ENCODE results near the gene RPS6KA5.

DNA sequence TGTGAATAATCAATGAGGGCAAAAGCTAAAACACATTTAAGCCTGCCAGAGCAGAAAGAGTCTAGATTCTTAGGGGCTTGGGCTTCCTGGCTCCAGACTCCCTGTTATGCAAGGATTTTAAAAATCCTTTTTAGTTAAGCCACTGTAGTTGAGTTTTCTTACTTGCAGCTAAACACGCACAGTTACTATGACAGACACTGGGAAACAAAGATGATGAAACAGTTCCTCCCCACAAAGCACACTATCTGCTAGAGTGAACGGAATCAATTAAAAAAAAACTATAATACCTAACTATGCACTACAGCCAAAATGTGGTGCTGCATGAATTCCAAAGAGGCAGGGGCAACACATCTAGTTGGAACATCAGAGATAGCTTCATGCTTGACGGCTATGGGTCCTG is 28.2 kb downstream of the RPS6KA5 start:
- TF ChIP-seq, protein P1, sequence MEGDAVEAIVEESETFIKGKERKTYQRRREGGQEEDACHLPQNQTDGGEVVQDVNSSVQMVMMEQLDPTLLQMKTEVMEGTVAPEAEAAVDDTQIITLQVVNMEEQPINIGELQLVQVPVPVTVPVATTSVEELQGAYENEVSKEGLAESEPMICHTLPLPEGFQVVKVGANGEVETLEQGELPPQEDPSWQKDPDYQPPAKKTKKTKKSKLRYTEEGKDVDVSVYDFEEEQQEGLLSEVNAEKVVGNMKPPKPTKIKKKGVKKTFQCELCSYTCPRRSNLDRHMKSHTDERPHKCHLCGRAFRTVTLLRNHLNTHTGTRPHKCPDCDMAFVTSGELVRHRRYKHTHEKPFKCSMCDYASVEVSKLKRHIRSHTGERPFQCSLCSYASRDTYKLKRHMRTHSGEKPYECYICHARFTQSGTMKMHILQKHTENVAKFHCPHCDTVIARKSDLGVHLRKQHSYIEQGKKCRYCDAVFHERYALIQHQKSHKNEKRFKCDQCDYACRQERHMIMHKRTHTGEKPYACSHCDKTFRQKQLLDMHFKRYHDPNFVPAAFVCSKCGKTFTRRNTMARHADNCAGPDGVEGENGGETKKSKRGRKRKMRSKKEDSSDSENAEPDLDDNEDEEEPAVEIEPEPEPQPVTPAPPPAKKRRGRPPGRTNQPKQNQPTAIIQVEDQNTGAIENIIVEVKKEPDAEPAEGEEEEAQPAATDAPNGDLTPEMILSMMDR (conservative IDR thresholded peaks at IDR 0.05; ENCODE audit: low read depth, low read length): no peak
- no peak for TF ChIP-seq EZH2phosphoT487 (IDR thresholded peaks at IDR 0.05; ENCODE audit: borderline replicate concordance, low read length)

Data from PC-3 (cell line).